IPS-18c (cell line): ENCODE measurements around the gene GABARAP.

ENCODE experiments used
- H3K4me3 ChIP-seq: 2 replicates; pipeline ENCODE4 v1.7.0; 2013; ENCODE audit warnings: low read depth, mild to moderate bottlenecking, low read length, moderate library complexity; ENCODE audit not compliant: insufficient read depth
- H3K9me3 ChIP-seq: one replicate; pipeline ENCODE4 v1.6.1; 2013; ENCODE audit warnings: mild to moderate bottlenecking, low read length, moderate library complexity; ENCODE audit not compliant: control insufficient read depth, insufficient read depth

Gene GABARAP

DNA sequence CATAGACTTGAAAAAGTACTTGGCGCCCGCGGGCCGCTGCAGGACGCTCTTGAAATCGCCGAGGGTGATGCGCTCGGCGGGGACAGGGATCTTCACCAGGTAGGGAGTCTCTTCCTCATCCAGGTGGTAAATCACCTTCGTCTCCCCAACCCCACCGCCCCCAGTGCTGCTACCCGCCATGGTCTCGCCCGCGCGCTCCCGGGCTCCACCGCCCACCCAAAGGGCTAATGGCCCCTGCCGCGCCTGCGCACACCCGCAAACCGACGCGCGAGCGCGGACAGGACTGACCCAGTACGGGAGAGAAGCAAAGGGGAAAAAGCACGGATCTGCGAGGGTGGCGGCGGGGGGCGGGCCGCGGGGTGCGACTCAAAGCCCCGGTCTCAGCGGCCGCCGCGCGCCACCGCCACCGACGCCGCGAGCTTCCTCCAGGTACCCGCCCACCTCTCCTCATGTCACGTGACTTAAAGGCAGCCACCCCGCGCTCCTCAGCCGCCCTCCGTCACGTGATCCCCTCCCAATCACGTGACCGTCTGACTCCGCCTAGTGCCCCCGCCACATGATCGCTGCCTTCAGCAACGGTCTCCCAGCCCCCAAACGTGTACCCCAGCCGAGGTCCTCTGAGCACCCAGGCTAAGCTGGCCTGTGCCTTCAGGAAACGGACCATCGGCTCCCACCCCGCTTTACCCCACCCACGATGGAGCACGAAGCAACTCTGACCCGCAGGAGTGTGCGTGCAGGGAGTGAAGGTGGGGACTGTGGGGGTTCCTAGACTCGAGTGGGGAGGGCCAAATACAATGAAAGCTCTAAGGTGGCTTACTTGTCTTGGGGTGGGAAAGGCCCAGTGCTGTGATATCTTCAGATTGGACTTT is 7.9 kb downstream of the GABARAP start, which contains the start of gene DVL2:
DVL2 (minus strand) TSS at position 435 of the 869 bp plus-strand sequence; CDS start at position 180, 255 bp downstream.
- H3K4me3 ChIP-seq = peak within 1 kb of the TSS; percentile 82
- H3K9me3 ChIP-seq = no peaks in the 10 kb centered on the region

DNA sequence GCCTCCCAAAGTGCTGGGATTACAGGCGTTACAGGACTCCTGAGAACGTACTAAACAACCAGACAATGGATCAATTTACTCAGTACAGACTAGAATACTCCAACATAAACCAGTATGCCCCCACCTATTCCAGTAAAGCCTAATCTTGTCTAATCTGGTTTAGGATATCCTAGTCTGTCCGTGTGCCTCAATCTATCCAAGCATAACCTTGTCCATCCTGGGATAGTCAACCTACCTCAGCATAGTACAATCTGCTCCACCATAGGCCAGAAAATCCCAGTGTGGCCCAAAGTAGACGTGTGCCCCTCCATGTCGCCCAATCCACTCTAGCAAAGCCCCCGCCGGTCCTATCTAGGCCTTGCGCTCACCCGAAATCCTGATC is 8.6 kb downstream of the GABARAP start:
- peak overlapping the region; percentile 82 for H3K4me3 ChIP-seq
- no peaks in the 10 kb centered on the region for H3K9me3 ChIP-seq

DNA sequence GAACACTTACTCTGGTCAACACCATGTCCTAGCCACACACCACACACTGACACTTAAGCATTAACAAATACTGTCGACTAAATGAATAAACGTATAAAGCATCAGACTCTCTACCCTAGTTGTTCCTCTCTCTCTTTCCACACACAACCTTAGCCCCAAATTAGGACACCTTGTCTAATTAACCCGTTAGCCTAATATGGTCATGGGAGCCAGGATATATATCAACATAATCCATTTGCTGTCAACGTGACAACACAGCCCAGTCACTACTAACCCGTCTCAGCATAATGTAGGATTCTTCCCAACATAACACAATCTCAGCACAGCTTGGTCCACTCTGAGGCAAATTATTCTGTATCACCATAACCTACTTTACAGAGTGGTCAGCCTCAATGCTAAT is 10.1 kb downstream of the GABARAP start:
- Histone ChIP-seq H3K9me3 (no peaks in the 10 kb centered on the region), H3K4me3 (no peak overlapping the region)

DNA sequence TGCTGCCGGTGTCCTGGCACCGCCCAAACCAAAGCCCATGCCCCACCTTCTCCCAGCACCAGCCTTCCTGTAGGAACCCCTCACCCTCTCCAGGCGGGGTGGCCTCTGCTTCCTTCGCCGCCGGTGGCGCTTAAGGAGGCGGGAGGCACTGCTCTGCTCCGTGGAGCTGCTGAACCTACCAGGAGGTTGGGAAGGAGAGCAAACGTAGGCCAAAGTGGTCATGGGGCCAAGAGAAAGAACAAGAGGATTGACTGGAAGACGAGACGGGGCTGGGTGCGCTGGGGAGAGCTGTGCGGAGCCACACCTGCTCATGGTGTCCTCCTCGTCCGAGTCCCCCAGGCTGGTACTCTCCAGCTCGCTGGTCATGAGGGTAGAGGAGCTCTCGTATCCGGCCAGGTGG is 12.7 kb downstream of the GABARAP start:
- H3K9me3 ChIP-seq = no peaks in the 10 kb centered on the region
- no peak overlapping the region for H3K4me3 ChIP-seq

DNA sequence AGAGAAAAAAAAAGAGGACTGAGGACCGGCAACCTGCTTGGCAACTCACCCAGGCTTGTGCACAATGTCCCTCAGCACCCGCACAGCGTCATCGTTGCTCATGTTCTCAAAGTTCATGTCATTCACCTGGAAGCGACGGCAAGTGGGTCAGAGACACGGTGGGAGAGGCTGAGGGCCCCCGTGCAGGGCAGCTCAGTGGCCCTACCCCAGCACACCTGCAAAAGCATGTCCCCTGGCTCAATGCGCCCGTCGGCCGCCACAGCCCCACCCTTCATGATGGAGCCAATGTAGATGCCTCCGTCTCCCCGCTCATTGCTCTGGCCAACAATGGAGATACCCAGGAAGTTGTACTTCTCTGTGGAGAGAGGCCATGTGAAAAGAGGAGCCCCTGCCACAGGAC is 13.3 kb downstream of the GABARAP start:
- H3K4me3 ChIP-seq = no peak overlapping the region
- no peaks in the 10 kb centered on the region for H3K9me3 ChIP-seq

DNA sequence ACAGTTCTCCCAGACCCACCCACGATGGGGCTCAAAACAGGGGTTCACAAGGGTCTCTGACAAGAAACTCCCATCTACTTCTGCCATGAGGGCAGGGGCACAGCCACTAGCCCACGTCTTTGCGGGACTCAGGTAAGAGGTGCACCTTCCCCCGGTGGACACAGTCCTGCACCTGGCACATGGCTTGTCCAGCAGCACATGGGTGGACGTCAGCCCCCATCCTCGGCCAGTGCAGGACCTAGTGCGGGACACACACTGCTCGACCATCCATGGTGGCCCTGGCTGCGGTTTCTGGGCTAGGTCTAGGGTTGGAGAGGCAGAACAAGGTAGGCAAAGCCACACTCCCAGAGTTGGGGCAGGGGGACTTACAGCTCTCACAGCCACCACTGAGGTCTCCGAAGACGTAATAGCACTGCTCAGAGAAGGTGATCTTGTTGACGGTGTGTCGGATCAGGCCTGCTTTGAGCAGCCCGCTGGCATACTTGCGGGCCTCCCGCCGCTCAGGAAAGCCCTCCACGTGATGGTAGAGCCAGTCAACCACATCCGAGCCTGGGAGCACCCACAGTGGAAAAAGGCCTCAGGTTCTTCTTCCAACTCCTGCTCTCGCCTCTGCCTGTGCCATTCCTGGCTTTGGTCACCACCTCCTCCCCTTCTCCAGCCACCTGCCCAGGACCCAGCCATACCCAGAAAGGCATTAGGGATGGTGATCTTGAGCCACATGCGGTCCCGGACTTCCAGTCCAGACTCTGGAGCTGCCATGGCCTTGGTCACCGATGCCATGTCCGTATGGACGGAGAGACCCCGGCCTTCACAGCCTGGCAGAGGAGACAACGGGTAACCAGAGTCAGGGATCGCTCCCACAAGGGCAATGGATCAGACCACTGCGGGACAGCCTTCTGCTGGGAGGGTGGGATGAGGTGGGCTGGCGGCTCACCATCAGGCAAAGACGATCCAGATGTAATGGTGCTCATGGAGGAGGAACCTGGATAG is 15.2 kb downstream of the GABARAP start:
- no peak overlapping the region for H3K4me3 ChIP-seq

DNA sequence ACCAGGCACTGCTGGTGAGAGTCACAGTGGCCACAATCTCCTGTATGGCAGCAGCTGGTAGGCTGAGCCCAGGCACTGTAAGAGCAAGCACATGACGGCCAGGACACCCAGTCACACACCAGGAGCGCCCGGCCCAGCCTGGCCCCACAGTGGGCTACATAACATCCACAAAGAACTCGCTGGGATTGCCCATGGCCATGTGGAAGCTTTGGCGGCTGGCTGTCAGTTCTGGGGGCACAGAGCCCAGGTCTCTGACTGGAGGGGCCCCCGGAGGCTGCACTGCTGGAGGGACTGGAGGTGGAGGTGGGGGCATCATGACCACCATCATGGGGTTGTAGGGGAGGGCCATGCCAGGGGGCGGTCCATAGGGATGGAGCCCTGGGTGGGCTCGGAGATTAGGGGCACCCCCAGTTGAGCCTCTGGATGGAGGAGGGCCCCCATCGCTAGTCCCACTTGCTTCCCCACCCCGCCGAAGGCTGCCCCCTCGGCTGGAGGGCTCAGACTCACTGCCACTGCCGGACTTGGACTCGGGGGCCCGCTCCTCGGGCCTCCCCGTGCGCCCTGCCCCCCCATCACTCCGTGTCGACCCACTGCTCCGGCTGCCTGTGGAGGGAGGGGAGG is 16.4 kb downstream of the GABARAP start:
- Histone ChIP-seq H3K4me3 (no peak overlapping the region), H3K9me3 (no peaks in the 10 kb centered on the region)

More for the DNA sequence above, 15.2 kb downstream of the GABARAP start:
- no peaks in the 10 kb centered on the region for H3K9me3 ChIP-seq

DNA sequence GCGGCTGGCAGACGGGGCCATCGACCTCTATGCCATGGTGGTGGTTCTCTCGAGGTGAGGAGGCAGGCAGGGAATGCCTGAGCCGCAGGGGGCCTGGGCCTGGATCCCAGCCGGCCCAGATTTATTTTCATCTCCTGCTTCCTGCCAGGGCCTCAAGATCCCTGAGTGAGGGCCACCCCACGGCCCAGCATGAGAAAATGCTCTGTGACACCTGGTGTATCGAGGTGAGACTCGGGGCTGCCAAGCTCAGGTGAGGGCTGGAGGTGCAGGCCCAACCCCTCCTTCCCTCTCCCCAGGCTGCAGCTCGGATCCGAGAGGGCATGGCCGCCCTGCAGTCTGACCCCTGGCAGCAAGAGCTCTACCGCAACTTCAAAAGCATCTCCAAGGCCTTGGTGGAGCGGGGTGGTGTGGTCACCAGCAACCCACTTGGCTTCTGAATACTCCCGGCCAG is 17.6 kb downstream of the GABARAP start:
- Histone ChIP-seq H3K9me3 (no peaks in the 10 kb centered on the region), H3K4me3 (no peak overlapping the region)

DNA sequence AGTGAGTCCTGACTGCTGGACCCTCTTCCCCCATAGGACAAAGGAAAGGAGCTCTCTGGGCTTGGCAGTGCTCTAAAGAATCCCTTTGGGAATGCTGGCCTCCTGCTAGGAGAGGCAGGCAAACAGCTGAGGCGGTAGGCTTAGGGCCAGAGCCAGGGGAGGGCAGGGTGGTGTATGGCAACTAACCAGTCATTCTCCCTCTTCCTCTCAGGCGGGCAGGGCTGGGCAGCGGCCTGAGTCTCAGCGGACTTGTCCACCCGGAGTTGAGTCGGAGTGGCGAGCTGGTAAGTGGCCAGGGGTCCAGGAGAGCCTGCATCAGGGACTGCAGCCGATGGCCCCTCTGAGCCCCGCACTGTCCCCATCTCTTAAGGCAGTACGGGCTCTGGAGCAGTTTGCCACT is 18.1 kb downstream of the GABARAP start:
- no peak overlapping the region for H3K4me3 ChIP-seq
- no peaks in the 10 kb centered on the region for H3K9me3 ChIP-seq

DNA sequence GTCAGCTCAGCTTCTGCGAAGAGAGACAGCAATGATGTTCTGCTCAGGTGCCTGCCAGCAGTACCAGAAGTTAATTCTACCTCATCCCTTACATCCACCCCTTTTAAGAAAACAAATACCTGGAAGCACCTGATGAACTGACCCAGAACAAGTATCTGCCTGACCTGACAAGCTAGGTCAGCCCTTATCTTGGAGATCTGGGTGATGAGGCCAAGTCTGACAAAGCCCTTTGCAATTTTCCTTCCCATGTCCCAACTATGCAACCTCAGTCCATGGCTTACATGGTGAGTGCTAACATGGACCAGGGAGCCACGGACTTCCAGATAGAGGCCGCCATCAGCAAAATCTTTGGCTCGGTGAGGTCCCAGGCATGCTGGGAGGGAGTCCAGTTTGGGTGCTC is 18.9 kb downstream of the GABARAP start:
- H3K9me3 ChIP-seq = no peaks in the 10 kb centered on the region
- no peak overlapping the region for H3K4me3 ChIP-seq

DNA sequence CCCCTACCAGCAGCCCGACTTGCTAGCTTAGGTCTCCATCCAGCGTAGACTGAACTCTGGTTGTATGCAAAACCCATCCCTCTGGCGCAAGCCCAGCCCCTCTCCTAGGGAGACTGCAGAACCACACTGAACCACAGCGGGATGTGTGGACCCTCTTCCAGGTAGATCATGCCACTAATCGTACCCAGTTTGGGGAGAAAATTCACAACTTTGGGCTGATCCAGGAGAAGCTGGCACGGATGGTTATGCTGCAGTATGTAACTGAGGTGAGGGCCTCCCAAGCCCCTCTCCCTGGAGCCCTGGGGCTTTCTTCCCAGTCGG is 19.3 kb downstream of the GABARAP start:
- no peaks in the 10 kb centered on the region for H3K9me3 ChIP-seq
- no peak overlapping the region for H3K4me3 ChIP-seq

DNA sequence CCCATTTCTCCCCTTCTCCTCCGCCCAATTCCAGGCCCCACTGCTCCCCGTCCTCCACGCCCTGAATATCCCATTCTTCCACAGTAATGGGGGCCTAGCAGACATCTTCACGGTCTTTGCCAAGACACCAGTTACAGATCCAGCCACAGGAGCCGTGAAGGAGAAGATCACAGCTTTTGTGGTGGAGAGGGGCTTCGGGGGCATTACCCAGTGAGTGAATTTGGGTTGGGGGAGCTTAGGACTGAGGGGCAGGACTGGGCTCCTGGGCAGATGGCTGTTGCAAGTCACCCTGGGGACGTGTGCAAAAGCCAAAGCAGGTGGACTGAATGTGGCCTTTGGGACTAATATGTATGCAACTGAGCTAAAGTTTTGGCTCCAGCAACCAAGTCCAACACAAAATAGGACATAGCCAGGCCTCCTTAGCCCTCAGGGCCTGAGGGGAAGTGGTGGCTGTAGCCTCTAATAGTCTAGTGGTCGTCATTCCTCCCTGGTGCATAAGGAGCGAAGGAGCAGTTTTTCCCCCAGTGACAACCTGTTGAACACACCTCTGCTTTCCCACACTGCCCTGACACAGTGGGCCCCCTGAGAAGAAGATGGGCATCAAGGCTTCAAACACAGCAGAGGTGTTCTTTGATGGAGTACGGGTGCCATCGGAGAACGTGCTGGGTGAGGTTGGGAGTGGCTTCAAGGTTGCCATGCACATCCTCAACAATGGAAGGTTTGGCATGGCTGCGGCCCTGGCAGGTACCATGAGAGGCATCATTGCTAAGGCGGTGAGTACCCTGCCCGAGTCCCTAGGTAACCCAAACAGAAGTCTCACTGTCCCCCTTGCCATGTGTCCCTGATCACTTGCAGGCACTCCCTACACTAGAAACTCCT is 19.9 kb downstream of the GABARAP start:
- H3K9me3 ChIP-seq = no peaks in the 10 kb centered on the region
- H3K4me3 ChIP-seq = no peak overlapping the region

DNA sequence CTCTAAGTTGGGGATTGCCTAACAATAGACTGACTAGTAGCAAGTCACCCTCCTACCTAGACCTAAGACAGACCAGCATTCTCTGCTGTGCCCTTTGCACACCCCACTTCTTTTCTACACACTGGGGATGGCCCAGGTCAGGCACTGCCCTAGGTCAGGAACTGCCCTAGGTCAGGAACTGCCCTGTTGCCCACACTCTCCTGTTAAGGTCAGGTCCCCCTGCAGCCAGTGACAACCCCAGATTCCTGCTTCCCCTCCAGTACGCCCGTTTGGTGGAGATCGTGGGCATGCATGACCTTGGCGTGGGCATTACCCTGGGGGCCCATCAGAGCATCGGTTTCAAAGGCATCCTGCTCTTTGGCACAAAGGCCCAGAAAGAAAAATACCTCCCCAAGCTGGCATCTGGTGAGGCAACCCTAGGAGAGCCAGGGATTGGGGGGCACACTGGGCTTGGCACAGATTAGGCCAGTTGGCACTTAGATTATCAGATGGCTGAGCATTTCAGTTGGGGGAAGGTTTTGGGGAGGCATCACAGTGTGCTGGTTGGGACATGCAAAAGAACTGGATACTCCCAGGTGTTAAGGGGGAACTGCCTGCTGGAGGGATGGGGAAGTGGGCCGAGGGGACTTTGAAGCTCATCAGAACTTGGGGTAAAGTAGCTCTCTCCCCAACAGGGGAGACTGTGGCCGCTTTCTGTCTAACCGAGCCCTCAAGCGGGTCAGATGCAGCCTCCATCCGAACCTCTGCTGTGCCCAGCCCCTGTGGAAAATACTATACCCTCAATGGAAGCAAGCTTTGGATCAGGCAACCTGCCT is 20.8 kb downstream of the GABARAP start:
- H3K9me3 ChIP-seq = no peaks in the 10 kb centered on the region
- no peak overlapping the region for H3K4me3 ChIP-seq

DNA sequence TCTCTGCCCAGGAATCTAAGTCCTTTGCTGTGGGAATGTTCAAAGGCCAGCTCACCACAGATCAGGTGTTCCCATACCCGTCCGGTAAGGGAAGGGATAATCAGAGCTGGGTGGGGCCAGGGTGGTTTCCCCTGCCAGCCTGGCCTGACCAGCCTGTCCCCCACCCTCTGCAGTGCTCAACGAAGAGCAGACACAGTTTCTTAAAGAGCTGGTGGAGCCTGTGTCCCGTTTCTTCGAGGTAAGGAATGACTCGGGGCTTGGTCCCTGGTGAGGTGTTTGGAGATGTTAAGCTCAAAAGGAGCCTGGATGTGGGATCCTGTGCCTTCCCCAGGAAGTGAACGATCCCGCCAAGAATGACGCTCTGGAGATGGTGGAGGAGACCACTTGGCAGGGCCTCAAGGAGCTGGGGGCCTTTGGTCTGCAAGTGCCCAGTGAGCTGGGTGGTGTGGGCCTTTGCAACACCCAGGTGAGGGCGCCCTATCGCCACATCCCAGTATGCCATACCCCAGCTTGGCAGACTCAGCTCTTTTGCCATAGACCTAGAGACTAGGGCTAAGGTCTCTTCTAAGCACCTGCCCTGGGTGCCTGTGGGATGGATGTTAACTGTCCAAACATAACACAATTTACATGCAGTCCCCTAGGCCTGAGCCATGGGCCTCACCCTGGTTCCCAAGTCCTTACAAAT is 21.5 kb downstream of the GABARAP start:
- Histone ChIP-seq H3K9me3 (no peaks in the 10 kb centered on the region), H3K4me3 (peak overlapping the region; percentile 85)

DNA sequence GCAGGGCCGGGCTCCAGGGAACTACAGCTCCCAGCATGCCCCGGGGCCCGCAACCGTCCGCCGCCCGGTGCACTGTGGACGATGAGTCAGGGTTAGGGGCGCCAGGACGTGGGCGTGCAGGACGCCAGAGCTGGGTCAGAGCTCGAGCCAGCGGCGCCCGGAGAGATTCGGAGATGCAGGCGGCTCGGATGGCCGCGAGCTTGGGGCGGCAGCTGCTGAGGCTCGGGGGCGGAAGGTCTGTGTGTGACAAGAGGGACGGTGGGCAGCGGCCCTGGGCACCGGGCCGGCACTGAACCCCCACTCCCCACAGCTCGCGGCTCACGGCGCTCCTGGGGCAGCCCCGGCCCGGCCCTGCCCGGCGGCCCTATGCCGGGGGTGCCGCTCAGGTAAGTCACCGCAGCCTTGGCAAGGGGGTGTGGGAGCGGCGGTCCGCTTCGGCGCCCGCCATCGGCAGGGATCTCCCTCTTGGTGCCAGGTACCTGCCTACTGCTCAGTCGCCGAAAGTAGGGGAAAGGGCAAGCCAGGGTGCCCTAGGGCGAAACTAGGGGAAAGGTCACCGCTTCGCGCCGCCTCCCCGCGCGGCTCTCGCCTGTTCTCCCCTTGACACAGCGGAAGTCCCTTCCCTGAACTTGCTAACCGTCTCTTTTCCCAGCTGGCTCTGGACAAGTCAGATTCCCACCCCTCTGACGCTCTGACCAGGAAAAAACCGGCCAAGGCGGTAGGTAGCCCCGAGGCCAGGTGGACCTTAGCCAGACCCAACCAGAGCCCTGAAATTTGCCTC is 22.2 kb downstream of the GABARAP start, which contains the start of the genes ACADVL and DLG4:
ACADVL (plus strand) TSS at position 127 of the 781 bp plus-strand sequence; CDS start at position 174, 47 bp downstream.
DLG4 (minus strand) TSS at position 25 of the 781 bp plus-strand sequence.
- Histone ChIP-seq H3K9me3 (no peaks in the 10 kb centered on the region), H3K4me3 (peak within 1 kb of the TSS; percentile 85)
